OCI-LY1 (cell line): Measurements from ENCODE around the gene RETREG2.

ENCODE experiments used
- H2AFZ ChIP-seq: fragments of 200-600 bp; sonication (generic), shearing (Covaris generic); 2 replicates; pipeline ENCODE4 v1.6.0; 2014; ENCODE audit warnings: antibody characterized with exemption, mild to moderate bottlenecking, low read length
- H3F3A ChIP-seq: fragments of 200-600 bp; sonication (generic), shearing (Covaris generic); 2 replicates; pipeline ENCODE4 v1.6.0; 2014; ENCODE audit warnings: mild to moderate bottlenecking, antibody characterized with exemption, low read length, moderate library complexity; ENCODE audit not compliant: insufficient read depth
- H3K27ac ChIP-seq: fragments of 200-600 bp; sonication (generic); 2 replicates; pipeline ENCODE4 v1.5.1; 2014; ENCODE audit warnings: low read length, mixed run types, mild to moderate bottlenecking, low read depth; ENCODE audit not compliant: poor library complexity, severe bottlenecking
- H3K27me3 ChIP-seq: fragments of 200-600 bp; sonication (generic); 2 replicates; pipeline ENCODE4 v1.6.0; 2014; ENCODE audit warnings: antibody characterized with exemption, mild to moderate bottlenecking, low read length, moderate library complexity; ENCODE audit not compliant: insufficient read depth
- H3K36me3 ChIP-seq: fragments of 200-600 bp; sonication (generic); 2 replicates; pipeline ENCODE4 v1.6.1; 2014; ENCODE audit warnings: mild to moderate bottlenecking, antibody characterized with exemption, low read length, moderate library complexity, mixed read lengths; ENCODE audit not compliant: insufficient read depth
- H3K4me1 ChIP-seq: fragments of 200-600 bp; sonication (generic); 2 replicates; pipeline ENCODE4 v1.5.1; 2014; ENCODE audit warnings: mild to moderate bottlenecking, low read length, moderate library complexity; ENCODE audit not compliant: insufficient read depth, severe bottlenecking
- H3K4me2 ChIP-seq: fragments of 200-600 bp; sonication (generic), shearing (Covaris generic); 2 replicates; pipeline ENCODE4 v1.6.1; 2014; ENCODE audit warnings: low read length
- H3K4me3 ChIP-seq: fragments of 200-600 bp; sonication (generic); 2 replicates; pipeline ENCODE4 v1.5.1; 2014; ENCODE audit warnings: low read length, low read depth, mild to moderate bottlenecking, mixed read lengths; ENCODE audit not compliant: poor library complexity, severe bottlenecking
- H3K79me2 ChIP-seq: fragments of 200-600 bp; shearing (Covaris generic); 2 replicates; pipeline ENCODE4 v1.6.1; 2016; ENCODE audit warnings: mixed run types, low read length, mixed read lengths; ENCODE audit not compliant: insufficient read depth
- H3K9ac ChIP-seq: fragments of 200-600 bp; sonication (generic), shearing (Covaris generic); 2 replicates; pipeline ENCODE4 v1.6.1; 2014; ENCODE audit warnings: mild to moderate bottlenecking, low read length, mixed read lengths
- H3K9me2 ChIP-seq: fragments of 200-600 bp; sonication (generic), shearing (Covaris generic); 2 replicates; pipeline ENCODE4 v1.6.1; 2014; ENCODE audit warnings: low read depth, mild to moderate bottlenecking, low read length, mixed read lengths
- H3K9me3 ChIP-seq: fragments of 200-600 bp; shearing (Covaris generic); 2 replicates; pipeline ENCODE4 v1.6.1; 2014; ENCODE audit warnings: low read length, mixed read lengths
- H4K20me1 ChIP-seq: fragments of 200-600 bp; sonication (generic), shearing (Covaris generic); 2 replicates; pipeline ENCODE4 v1.6.0; 2016; ENCODE audit warnings: mild to moderate bottlenecking, low read length; ENCODE audit not compliant: insufficient read depth
- EZH2 ChIP-seq: fragments of 200-600 bp; sonication (generic), shearing (Covaris generic); IDR thresholded peaks from 2 replicates; pipeline ENCODE4 v1.8.0; 2017; ENCODE audit warnings: borderline replicate concordance, mixed run types, mild to moderate bottlenecking, antibody characterized with exemption, low read length, moderate library complexity, mixed read lengths
- TF ChIP-seq, protein P1 (sequence below): fragments of 200-600 bp; sonication (generic), shearing (Covaris generic); IDR thresholded peaks from 2 replicates; pipeline ENCODE4 v1.5.1; 2017; ENCODE audit warnings: mild to moderate bottlenecking, antibody characterized with exemption, low read length, moderate library complexity, mixed read lengths

Gene RETREG2

DNA sequence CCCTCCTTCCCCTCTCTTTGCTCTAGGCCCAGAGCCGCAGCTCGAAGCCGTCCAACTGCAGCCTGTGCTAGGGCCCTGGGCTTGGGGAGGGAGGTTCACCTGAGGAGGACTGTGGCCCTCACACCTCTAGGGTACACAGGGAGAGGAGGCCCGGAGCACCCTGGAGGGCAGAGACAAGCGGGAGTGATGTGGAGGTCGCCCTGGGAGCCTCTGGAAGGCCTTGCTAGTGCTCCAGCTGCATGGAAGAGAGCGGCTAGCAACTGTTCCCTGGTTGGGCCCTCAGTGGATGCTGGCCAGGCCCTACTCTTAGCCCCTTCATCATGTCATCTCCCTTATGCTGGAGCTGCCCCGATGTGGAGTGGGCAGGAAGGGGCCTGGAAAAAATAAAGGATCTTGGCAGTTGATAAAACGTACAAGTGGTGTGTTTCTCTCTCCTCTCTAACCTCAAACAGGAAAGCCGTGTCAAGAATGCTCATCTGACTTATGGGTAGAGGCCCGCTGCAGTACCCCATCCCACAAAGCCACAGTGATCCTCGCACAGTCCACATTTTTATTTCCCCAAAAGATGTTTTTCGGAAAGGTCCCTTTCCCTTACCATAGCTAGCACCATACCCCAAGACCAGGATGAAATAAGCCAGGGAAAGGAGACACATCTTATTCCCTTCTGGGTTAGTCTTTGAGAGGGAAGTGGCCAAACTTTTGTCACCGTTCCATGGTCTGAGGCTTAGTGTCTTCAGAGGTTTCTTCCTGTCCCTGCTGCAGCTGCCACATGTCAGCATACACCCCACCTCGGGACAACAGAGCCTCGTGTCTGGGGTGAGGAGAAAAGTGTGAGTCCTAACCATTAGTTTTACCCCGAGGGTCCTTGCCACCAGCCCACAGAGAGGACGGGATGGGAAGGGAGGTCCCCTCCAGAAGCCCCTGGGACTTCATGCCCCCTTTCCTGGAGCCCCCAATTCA, 31.4 kb downstream of the RETREG2 start:
- H3K27ac ChIP-seq, result no peak overlapping the region

DNA sequence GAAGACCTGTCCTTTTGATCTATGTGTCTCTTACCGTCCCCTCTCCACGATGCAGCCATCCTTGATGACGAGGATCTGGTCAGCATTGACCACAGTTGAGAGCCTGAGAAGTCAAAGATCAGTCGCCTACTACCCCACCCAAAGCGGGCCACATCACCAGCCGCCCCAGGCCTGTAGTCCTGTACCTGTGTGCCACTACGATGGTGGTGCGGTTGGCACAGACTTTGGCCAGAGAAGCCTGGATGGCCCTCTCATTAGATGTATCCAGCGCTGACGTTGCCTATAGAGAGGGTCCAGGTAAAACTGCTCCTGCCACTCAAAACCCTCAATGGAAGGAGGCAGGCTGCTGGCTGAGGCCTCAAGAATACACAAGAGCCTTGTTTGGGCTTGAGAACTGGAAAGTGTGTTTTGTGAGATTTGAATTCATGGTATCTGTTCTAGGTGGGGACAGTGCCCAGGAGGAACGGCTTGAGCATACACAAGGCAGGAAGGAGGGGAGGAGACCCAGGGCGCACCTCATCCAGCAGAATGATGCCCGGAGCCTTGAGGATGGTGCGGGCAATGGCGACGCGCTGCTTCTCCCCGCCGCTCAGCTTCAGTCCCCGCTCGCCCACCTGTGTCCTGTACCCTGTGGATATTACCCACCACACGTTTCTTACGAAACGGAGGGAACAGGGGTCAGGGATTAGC, 32.3 kb downstream of the RETREG2 start:
- no peak overlapping the region for H2AFZ ChIP-seq
- peaks cover 73% of the 10 kb centered on the region for H3K36me3 ChIP-seq
- H3K4me1 ChIP-seq, result peaks cover 21% of the 10 kb centered on the region
- H3K9me3 ChIP-seq, result no peaks in the 10 kb centered on the region
- no peaks in the 10 kb centered on the region for H4K20me1 ChIP-seq
- H3K4me2 ChIP-seq, result no peak overlapping the region
- H3K27ac ChIP-seq, result no peak overlapping the region
- H3K9ac ChIP-seq, result no peak overlapping the region
- no peaks in the 10 kb centered on the region for H3K27me3 ChIP-seq
- no peaks in the 10 kb centered on the region for H3K79me2 ChIP-seq
- H3K9me2 ChIP-seq, result no peaks in the 10 kb centered on the region
- no peak overlapping the region for H3K4me3 ChIP-seq
- H3F3A ChIP-seq, result 0 out of 2 replicates have a peak, but pooled peaks cover 3% of the 10 kb centered on the region
- TF ChIP-seq EZH2, result no peak
- TF ChIP-seq, protein P1, sequence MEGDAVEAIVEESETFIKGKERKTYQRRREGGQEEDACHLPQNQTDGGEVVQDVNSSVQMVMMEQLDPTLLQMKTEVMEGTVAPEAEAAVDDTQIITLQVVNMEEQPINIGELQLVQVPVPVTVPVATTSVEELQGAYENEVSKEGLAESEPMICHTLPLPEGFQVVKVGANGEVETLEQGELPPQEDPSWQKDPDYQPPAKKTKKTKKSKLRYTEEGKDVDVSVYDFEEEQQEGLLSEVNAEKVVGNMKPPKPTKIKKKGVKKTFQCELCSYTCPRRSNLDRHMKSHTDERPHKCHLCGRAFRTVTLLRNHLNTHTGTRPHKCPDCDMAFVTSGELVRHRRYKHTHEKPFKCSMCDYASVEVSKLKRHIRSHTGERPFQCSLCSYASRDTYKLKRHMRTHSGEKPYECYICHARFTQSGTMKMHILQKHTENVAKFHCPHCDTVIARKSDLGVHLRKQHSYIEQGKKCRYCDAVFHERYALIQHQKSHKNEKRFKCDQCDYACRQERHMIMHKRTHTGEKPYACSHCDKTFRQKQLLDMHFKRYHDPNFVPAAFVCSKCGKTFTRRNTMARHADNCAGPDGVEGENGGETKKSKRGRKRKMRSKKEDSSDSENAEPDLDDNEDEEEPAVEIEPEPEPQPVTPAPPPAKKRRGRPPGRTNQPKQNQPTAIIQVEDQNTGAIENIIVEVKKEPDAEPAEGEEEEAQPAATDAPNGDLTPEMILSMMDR, result no peak

More for the DNA sequence above, 31.4 kb downstream of the RETREG2 start:
- no peak overlapping the region for H2AFZ ChIP-seq
- no peaks in the 10 kb centered on the region for H3K79me2 ChIP-seq
- TF ChIP-seq, protein P1, result no peak
- TF ChIP-seq EZH2, result no peak
- no peak overlapping the region for H3K4me3 ChIP-seq
- no peaks in the 10 kb centered on the region for H3K27me3 ChIP-seq
- peaks cover 65% of the 10 kb centered on the region for H3K36me3 ChIP-seq
- H3K9me2 ChIP-seq, result no peaks in the 10 kb centered on the region
- H4K20me1 ChIP-seq, result no peaks in the 10 kb centered on the region
- peaks cover 21% of the 10 kb centered on the region for H3K4me1 ChIP-seq
- peaks cover 6% of the 10 kb centered on the region; the same call in 1 of the 2 replicates for H3K9me3 ChIP-seq
- H3K4me2 ChIP-seq, result no peak overlapping the region
- no peak overlapping the region; the same call in 1 of the 2 replicates for H3K9ac ChIP-seq
- 0 out of 2 replicates have a peak, but pooled peaks cover 3% of the 10 kb centered on the region for H3F3A ChIP-seq

DNA sequence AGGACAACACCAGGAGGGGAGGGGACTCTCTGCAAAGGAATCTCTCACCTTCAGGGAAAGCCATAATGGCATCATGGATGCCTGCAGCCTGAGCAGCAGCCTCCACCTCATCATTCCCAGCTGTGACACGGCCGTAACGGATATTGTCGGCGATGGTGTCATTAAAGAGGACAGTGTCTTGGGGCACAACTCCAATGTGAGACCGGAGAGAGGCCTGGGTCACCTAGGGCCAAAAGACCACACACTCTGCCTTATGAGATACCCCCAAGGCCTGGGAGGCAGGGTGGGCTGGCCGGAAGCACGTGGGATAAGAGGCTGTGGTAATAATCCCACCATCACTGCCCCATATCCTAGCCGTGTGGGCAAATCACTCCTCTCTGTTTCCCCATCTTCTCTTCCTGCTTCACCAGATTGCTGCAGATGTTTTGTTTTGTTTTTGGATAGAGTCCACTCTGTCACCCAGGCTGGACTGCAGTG, 32.8 kb downstream of the RETREG2 start:
- H3K36me3 ChIP-seq, result peaks cover 76% of the 10 kb centered on the region
- TF ChIP-seq, protein P1, result no peak
- no peak for TF ChIP-seq EZH2
- H3F3A ChIP-seq, result 0 out of 2 replicates have a peak, but pooled peaks cover 3% of the 10 kb centered on the region
- no peaks in the 10 kb centered on the region for H3K9me2 ChIP-seq
- peaks cover 19% of the 10 kb centered on the region for H3K4me1 ChIP-seq
- H4K20me1 ChIP-seq, result no peaks in the 10 kb centered on the region
- H3K27ac ChIP-seq, result peak overlapping the region; percentile 45
- no peak overlapping the region for H2AFZ ChIP-seq
- H3K27me3 ChIP-seq, result no peaks in the 10 kb centered on the region
- H3K4me2 ChIP-seq, result no peak overlapping the region
- no peak overlapping the region; the same call in 1 of the 2 replicates for H3K9ac ChIP-seq
- H3K79me2 ChIP-seq, result no peaks in the 10 kb centered on the region
- no peaks in the 10 kb centered on the region for H3K9me3 ChIP-seq
- H3K4me3 ChIP-seq, result no peak overlapping the region
